Bronchial epithelial cell (primary cell): ENCODE results near the gene RARRES1. TPM values are rescaled to one million over a fixed set of nuclear protein-coding genes. Genes with fewer than 3 reads are reported as not detected.

Source experiments
- DNase-seq: peaks from one replicate; pipeline ENCODE4 v3.0.0-alpha.2; 2010; ENCODE audit warnings: low read depth
- FAIRE-seq: peaks from 2 replicates; lab custom pipeline; 2011; peaks lifted over from hg19 to GRCh38; lab: Jason Lieb, UNC
- H3K27me3 ChIP-seq: 2 replicates; pipeline ENCODE4 v1.5.1; 2011; ENCODE audit warnings: low read length; ENCODE audit not compliant: control insufficient read depth, insufficient read depth
- H3K36me3 ChIP-seq: 2 replicates; pipeline ENCODE4 v1.5.1; 2011; ENCODE audit warnings: low read length; ENCODE audit not compliant: control insufficient read depth, insufficient read depth
- H3K4me3 ChIP-seq: 2 replicates; pipeline ENCODE4 v1.5.1; 2011; ENCODE audit warnings: mild to moderate bottlenecking, low read depth, low read length, control low read depth
- CTCF ChIP-seq: IDR thresholded peaks from 2 replicates; pipeline ENCODE4 v1.5.1; 2011; ENCODE audit warnings: mild to moderate bottlenecking, moderate library complexity, low read length, control low read depth, inconsistent platforms; ENCODE audit not compliant: insufficient read depth, severe bottlenecking
- total RNA-seq: library from RNA; depleted of rRNA; stranded (reverse); fragments of >200 nt; gene quantifications from 2 replicates; pipeline ENCODE4 v1.2.1, GENCODE V29; 2014

The RARRES1 gene
- total RNA-seq, 1 donor from 2014 or later, result 2.4 TPM

GRCh38 chr3:158776531-158776930 lies 44.3 kb upstream of the RARRES1 start:
- no peak for DNase-seq
- Histone ChIP-seq H3K27me3 (no peaks in the 10 kb centered on the region), H3K4me3 (no peak overlapping the region), H3K36me3 (no peaks in the 10 kb centered on the region)
- FAIRE-seq, result no peak
- no peak for TF ChIP-seq CTCF

- no peak for FAIRE-seq
- no peak for TF ChIP-seq CTCF
- Histone ChIP-seq H3K27me3 (no peaks in the 10 kb centered on the region), H3K4me3 (no peak overlapping the region), H3K36me3 (no peaks in the 10 kb centered on the region)
- no peak for DNase-seq
These were observed 43.5 kb upstream of the RARRES1 start for GRCh38 chr3:158775426-158776410.

- TF ChIP-seq CTCF, result no peak
- DNase-seq, result no peak
- no peak overlapping the region for H3K4me3 ChIP-seq
- no peak for FAIRE-seq
- H3K36me3 ChIP-seq, result no peaks in the 10 kb centered on the region
- H3K27me3 ChIP-seq, result no peaks in the 10 kb centered on the region
These were observed 42.7 kb upstream of the RARRES1 start for GRCh38 chr3:158774965-158775364.

GRCh38 chr3:158773845-158774830 lies 41.9 kb upstream of the RARRES1 start:
- DNase-seq, result no peak
- Histone ChIP-seq H3K27me3 (no peaks in the 10 kb centered on the region), H3K36me3 (no peaks in the 10 kb centered on the region), H3K4me3 (no peak overlapping the region)
- no peak for FAIRE-seq
- TF ChIP-seq CTCF, result no peak

- H3K4me3 ChIP-seq, result no peak overlapping the region
- no peaks in the 10 kb centered on the region for H3K27me3 ChIP-seq
- TF ChIP-seq CTCF, result no peak
- H3K36me3 ChIP-seq, result no peaks in the 10 kb centered on the region
- FAIRE-seq (no peak), DNase-seq (no peak)
These were observed 40.9 kb upstream of the RARRES1 start for GRCh38 chr3:158773166-158773565.
